Measurements from ENCODE around the gene ADCK1.

GRCh38 chr14:77973246-77973645, 173.3 kb downstream of the ADCK1 start:
- TF ChIP-seq CTCF (IDR thresholded peaks at IDR 0.05 in 4 of 5, conservative IDR thresholded peaks at IDR 0.05 in 1 of 5) (no peak), POLR2A (IDR thresholded peaks at IDR 0.05) (no peak)
